ENCODE results near the gene RNF25. TPM values are rescaled to one million over a fixed set of nuclear protein-coding genes. Genes with fewer than 3 reads are reported as not detected.

Gene RNF25
- total RNA-seq, 2 experiments from 2014 or later = 18.0 to 18.6 TPM

DNA sequence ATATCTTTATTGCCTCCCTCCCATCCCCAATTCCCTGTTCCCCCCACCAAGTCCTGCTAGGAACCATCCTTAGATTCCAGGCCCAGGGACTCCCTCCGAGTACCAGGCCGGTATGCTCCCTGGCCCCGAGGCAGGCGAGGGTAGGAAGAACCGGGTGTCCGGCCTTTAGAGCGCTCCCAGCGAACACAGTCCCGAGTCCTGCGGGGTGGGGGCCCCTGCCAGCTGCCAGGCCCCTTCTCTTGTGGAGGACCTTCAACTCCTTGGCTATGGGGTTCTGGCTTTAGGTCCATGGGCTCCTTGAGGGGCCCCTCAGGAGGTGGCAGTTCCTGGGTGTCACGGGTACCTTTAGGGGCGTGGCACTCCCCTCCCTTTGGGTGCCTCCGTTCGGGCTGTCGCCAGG lies 7.9 kb downstream of the RNF25 start:
- TF ChIP-seq, protein P1, sequence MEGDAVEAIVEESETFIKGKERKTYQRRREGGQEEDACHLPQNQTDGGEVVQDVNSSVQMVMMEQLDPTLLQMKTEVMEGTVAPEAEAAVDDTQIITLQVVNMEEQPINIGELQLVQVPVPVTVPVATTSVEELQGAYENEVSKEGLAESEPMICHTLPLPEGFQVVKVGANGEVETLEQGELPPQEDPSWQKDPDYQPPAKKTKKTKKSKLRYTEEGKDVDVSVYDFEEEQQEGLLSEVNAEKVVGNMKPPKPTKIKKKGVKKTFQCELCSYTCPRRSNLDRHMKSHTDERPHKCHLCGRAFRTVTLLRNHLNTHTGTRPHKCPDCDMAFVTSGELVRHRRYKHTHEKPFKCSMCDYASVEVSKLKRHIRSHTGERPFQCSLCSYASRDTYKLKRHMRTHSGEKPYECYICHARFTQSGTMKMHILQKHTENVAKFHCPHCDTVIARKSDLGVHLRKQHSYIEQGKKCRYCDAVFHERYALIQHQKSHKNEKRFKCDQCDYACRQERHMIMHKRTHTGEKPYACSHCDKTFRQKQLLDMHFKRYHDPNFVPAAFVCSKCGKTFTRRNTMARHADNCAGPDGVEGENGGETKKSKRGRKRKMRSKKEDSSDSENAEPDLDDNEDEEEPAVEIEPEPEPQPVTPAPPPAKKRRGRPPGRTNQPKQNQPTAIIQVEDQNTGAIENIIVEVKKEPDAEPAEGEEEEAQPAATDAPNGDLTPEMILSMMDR (IDR thresholded peaks at IDR 0.05) = no peak
- DNase-seq (no peak), ATAC-seq (ENCODE audit: poor library complexity) (no peak)
- Histone ChIP-seq H3K27ac (ENCODE audit: low read depth in 1 of 2, low read length in 2 of 2) (no peak overlapping the region), H3K9me3 (ENCODE audit: control insufficient read depth in 1 of 2, insufficient read depth in 1 of 2, low read length in 2 of 2) (no peaks in the 10 kb centered on the region), H3K27me3 (ENCODE audit: control insufficient read depth in 1 of 2, insufficient read depth in 2 of 2, low read length in 2 of 2) (no peaks in the 10 kb centered on the region), H3K4me3 (ENCODE audit: low read length) (no peak overlapping the region), H3K36me3 (ENCODE audit: insufficient read depth, low read length) (peaks cover 70% of the 10 kb centered on the region), H3K4me1 (ENCODE audit: insufficient read depth, low read length) (peaks cover 8% of the 10 kb centered on the region)
- ChIA-PET CTCF (no interaction called here), POLR2A (no interaction called here)
- Mint-ChIP-seq H3K9me3 (no peaks in the 10 kb centered on the region), H3K36me3 (ENCODE audit: low read depth) (peaks cover 89% of the 10 kb centered on the region), H3K4me1 (ENCODE audit: low read depth) (peaks cover 15% of the 10 kb centered on the region), H3K4me3 (no peak overlapping the region), H3K27me3 (no peaks in the 10 kb centered on the region), H3K27ac (no peak overlapping the region)
- intact Hi-C loops (cut with DNase I, micrococcal nuclease) = no loop called here

- Histone ChIP-seq H3K4me1 (ENCODE audit: insufficient read depth, low read length) (peaks cover 17% of the 10 kb centered on the region), H3K4me3 (ENCODE audit: low read length) (no peak overlapping the region), H3K9me3 (ENCODE audit: control insufficient read depth in 1 of 2, insufficient read depth in 1 of 2, low read length in 2 of 2) (no peaks in the 10 kb centered on the region), H3K27me3 (ENCODE audit: control insufficient read depth in 1 of 2, insufficient read depth in 2 of 2, low read length in 2 of 2) (no peaks in the 10 kb centered on the region), H3K27ac (ENCODE audit: low read depth in 1 of 2, low read length in 2 of 2) (no peak overlapping the region), H3K36me3 (ENCODE audit: insufficient read depth, low read length) (peaks cover 60% of the 10 kb centered on the region)
- TF ChIP-seq, protein P1 (IDR thresholded peaks at IDR 0.05) = no peak
- intact Hi-C loops (cut with DNase I, micrococcal nuclease) = no loop called here
- H3K27ac Mint-ChIP-seq = no peak overlapping the region
- H3K9me3 Mint-ChIP-seq = no peaks in the 10 kb centered on the region
- peaks cover 87% of the 10 kb centered on the region for H3K36me3 Mint-ChIP-seq (ENCODE audit: low read depth)
- no peak for DNase-seq
- H3K4me3 Mint-ChIP-seq = no peak overlapping the region
- POLR2A ChIA-PET = interaction anchor here (5.9 kb wide), 1 partner anchor 8 kb away, joined by 84 read pairs; the partner anchor contains the start of genes RNF25 and STK36
- CTCF ChIA-PET = no interaction called here
- no peaks in the 10 kb centered on the region for H3K27me3 Mint-ChIP-seq
- no peak for ATAC-seq (ENCODE audit: poor library complexity)
- peaks cover 25% of the 10 kb centered on the region for H3K4me1 Mint-ChIP-seq (ENCODE audit: low read depth)
Observed at GRCh38 chr2:218662827-218663226, 9.0 kb downstream of the RNF25 start.

- H3K4me3 Mint-ChIP-seq = peak overlapping the region; percentile 69
- peaks cover 29% of the 10 kb centered on the region for H3K4me1 Mint-ChIP-seq (ENCODE audit: low read depth)
- intact Hi-C loops (cut with DNase I, micrococcal nuclease) = no loop called here
Observed at GRCh38 chr2:218662377-218662776, 9.4 kb downstream of the RNF25 start.

More at GRCh38 chr2:218662377-218662776, 9.4 kb downstream of the RNF25 start:
- peaks cover 87% of the 10 kb centered on the region for H3K36me3 Mint-ChIP-seq (ENCODE audit: low read depth)
- H3K9me3 Mint-ChIP-seq = no peaks in the 10 kb centered on the region
- DNase-seq = no peak
- Histone ChIP-seq H3K27me3 (ENCODE audit: control insufficient read depth in 1 of 2, insufficient read depth in 2 of 2, low read length in 2 of 2) (no peaks in the 10 kb centered on the region), H3K4me3 (ENCODE audit: low read length) (no peak overlapping the region), H3K27ac (ENCODE audit: low read depth in 1 of 2, low read length in 2 of 2) (no peak overlapping the region), H3K9me3 (ENCODE audit: control insufficient read depth in 1 of 2, insufficient read depth in 1 of 2, low read length in 2 of 2) (no peaks in the 10 kb centered on the region), H3K4me1 (ENCODE audit: insufficient read depth, low read length) (peaks cover 19% of the 10 kb centered on the region), H3K36me3 (ENCODE audit: insufficient read depth, low read length) (peaks cover 56% of the 10 kb centered on the region)
- H3K27ac Mint-ChIP-seq = no peak overlapping the region
- no peaks in the 10 kb centered on the region for H3K27me3 Mint-ChIP-seq
- CTCF ChIA-PET = no interaction called here
- TF ChIP-seq, protein P1 (IDR thresholded peaks at IDR 0.05) = no peak
- ATAC-seq (ENCODE audit: poor library complexity) = no peak
- POLR2A ChIA-PET = interaction anchor here (5.9 kb wide), 1 partner anchor 9 kb away, joined by 84 read pairs; the partner anchor contains the start of genes RNF25 and STK36

All from CD4-positive, alpha-beta T cell (primary cell).